Astrocyte (in vitro differentiated cells and primary cell): ENCODE measurements around the gene SH2D3A.

Source experiments
- CTCF ChIP-seq: IDR thresholded peaks from 2 replicates; pipeline ENCODE4 v1.5.1; 2011; ENCODE audit warnings: low read depth, mild to moderate bottlenecking, inconsistent platforms, low read length, moderate library complexity; ENCODE audit not compliant: insufficient read depth
- EZH2 ChIP-seq: IDR thresholded peaks from 2 replicates; pipeline ENCODE4 v1.6.1; 2012; ENCODE audit warnings: mild to moderate bottlenecking, low read length, inconsistent platforms; ENCODE audit not compliant: insufficient read depth

- no peak for TF ChIP-seq CTCF
- no peak for TF ChIP-seq EZH2
Measured at GRCh38 chr19:6705931-6706632, 61.2 kb downstream of the SH2D3A start.
